HepG2 (cell line): ENCODE data around the gene BHLHE23. TPM values are rescaled to one million over a fixed set of nuclear protein-coding genes. Genes with fewer than 3 reads are reported as not detected.

Experiments
- ASH2L ChIP-seq: fragments of 300-600, 200-600 bp; sonication (generic); IDR thresholded peaks from 2 replicates; pipeline ENCODE4 v1.7.0; 2017; ENCODE audit warnings: low read depth, mild to moderate bottlenecking, moderate library complexity, mixed read lengths, low read length; ENCODE audit not compliant: insufficient read length
- ATF1 ChIP-seq: IDR thresholded peaks from 2 replicates; pipeline ENCODE4 v1.6.1; 2016; ENCODE audit warnings: mild to moderate bottlenecking, control low read depth
- ATF7-NPFF ChIP-seq: sonication (generic); formaldehyde crosslinking; IDR thresholded peaks from 2 replicates; pipeline ENCODE4 v1.8.1; 2023; ENCODE audit warnings: mild to moderate bottlenecking, low read depth, missing genetic modification reagents, moderate library complexity
- EP300 ChIP-seq, 3 experiments: sonication (generic) in 1 of 3; formaldehyde crosslinking in 1 of 3; IDR thresholded peaks; 2 replicates each; pipeline versions ENCODE4 v1.5.1 to v1.6.1; 2011 to 2020; ENCODE audit warnings: low read depth in 2 of 3, low read length in 2 of 3, borderline replicate concordance in 1 of 3, improper control_type of control experiment in 1 of 3, mild to moderate bottlenecking in 1 of 3, missing genetic modification reagents in 1 of 3, moderate library complexity in 1 of 3
- FOXJ3 ChIP-seq: sonication (generic); formaldehyde crosslinking; IDR thresholded peaks from 2 replicates; pipeline ENCODE4 v1.4.0; 2020; ENCODE audit warnings: missing genetic modification reagents, mild to moderate bottlenecking, borderline replicate concordance
- GABPA ChIP-seq, 2 experiments: IDR thresholded peaks; 2 replicates each; pipeline ENCODE4 v1.6.1; 2011 to 2016; ENCODE audit warnings: low read depth in 2 of 2, low read length in 1 of 2, missing biosample characterization in 1 of 2, missing genetic modification characterization in 1 of 2
- HINFP ChIP-seq: sonication (generic); formaldehyde crosslinking; IDR thresholded peaks from 2 replicates; pipeline ENCODE4 v1.4.0; 2020; ENCODE audit warnings: low read depth, mild to moderate bottlenecking, missing genetic modification reagents
- NONO ChIP-seq, 2 experiments: fragments of 450-650 bp in 1 of 2; sonication (generic) in 1 of 2; formaldehyde crosslinking in 1 of 2; IDR thresholded peaks in 1 of 2; conservative IDR thresholded peaks in 1 of 2; 2 replicates each; pipeline versions ENCODE4 v1.6.1 to v1.8.0; 2017 to 2022; ENCODE audit warnings: mild to moderate bottlenecking in 1 of 2, missing genetic modification reagents in 1 of 2, moderate library complexity in 1 of 2
- PAXIP1 ChIP-seq: sonication (generic); formaldehyde crosslinking; conservative IDR thresholded peaks from 2 replicates; pipeline ENCODE4 v1.4.0; 2020; ENCODE audit warnings: mild to moderate bottlenecking, missing genetic modification reagents, moderate library complexity
- REPIN1 ChIP-seq: sonication (generic); formaldehyde crosslinking; IDR thresholded peaks from 2 replicates; pipeline ENCODE4 v1.8.0; 2022; ENCODE audit warnings: missing genetic modification reagents, low read depth, mild to moderate bottlenecking, borderline replicate concordance
- RFX5 ChIP-seq: IDR thresholded peaks from 2 replicates; pipeline ENCODE4 v1.6.1; 2011; ENCODE audit warnings: low read depth, low read length, improper control_type of control experiment
- THRA ChIP-seq: sonication (generic); formaldehyde crosslinking; IDR thresholded peaks from 2 replicates; pipeline ENCODE4 v1.4.0; 2020; ENCODE audit warnings: missing genetic modification reagents, borderline replicate concordance
- ZNF280B ChIP-seq: sonication (generic); formaldehyde crosslinking; IDR thresholded peaks from 2 replicates; pipeline ENCODE4 v1.5.0; 2020; ENCODE audit warnings: missing genetic modification reagents, mild to moderate bottlenecking, borderline replicate concordance
- ZNF510 ChIP-seq: sonication (generic); formaldehyde crosslinking; IDR thresholded peaks from 2 replicates; pipeline ENCODE4 v1.4.0; 2020; ENCODE audit warnings: low read depth, mild to moderate bottlenecking, missing genetic modification reagents
- ZNF639 ChIP-seq: conservative IDR thresholded peaks from 2 replicates; pipeline ENCODE4 v1.6.1; 2018; ENCODE audit warnings: missing genetic modification reagents
- ZSCAN20 ChIP-seq: sonication (generic); formaldehyde crosslinking; IDR thresholded peaks from 2 replicates; pipeline ENCODE4 v1.4.0; 2020; ENCODE audit warnings: missing genetic modification reagents, mild to moderate bottlenecking, borderline replicate concordance
- polyA plus RNA-seq, 8 experiments: library from polyadenylated mRNA; depleted of rRNA in 3 of 8; stranded (reverse) in 7 of 8; unstranded in 1 of 8; fragments of >200 nt; fragmentation: Illumina TruSeq in 4 of 8; extraction: Trizol in 4 of 8; gene quantifications; 2 replicates each; pipeline versions ENCODE4 v1.2.1 to v1.2.3, GENCODE V29; 2011 to 2016; ENCODE audit warnings: low read depth in 4 of 8, missing spikeins in 1 of 8, mixed read lengths in 1 of 8; ENCODE audit not compliant: insufficient read depth in 1 of 8
- total RNA-seq, 5 experiments: library from RNA; depleted of rRNA; stranded (reverse); fragments of >200 nt; fragmentation: Illumina TruSeq; extraction: Trizol; gene quantifications; 2 replicates each; pipeline ENCODE4 v1.2.3, GENCODE V29; 2016; ENCODE audit warnings: low read depth in 1 of 5

BHLHE23 gene
- total and polyA plus RNA-seq, 2 of the 13 experiments (the other 11 are each of a cell fraction or from before 2014, with no cell fraction given), result not detected

GRCh38 chr20:62971950-62972844 lies 34.6 kb downstream of the BHLHE23 start (continued):
- TF ChIP-seq HINFP (CRISPR knock-in tag) (no peak), ZNF280B (CRISPR knock-in tag) (peak; percentile 44; the same call in 1 of the 2 replicates), ASH2L (no peak), NONO (IDR thresholded peaks at IDR 0.05) (no peak), NONO (CRISPR knock-in tag; conservative IDR thresholded peaks at IDR 0.05) (peak; percentile 97), ZNF510 (CRISPR knock-in tag) (no peak), ZSCAN20 (no peak), PAXIP1 (CRISPR knock-in tag) (0 out of 2 replicates have a peak, but pooled peaks have one; percentile 33), ZNF639 (CRISPR knock-in tag) (no peak), FOXJ3 (CRISPR knock-in tag) (no peak), GABPA (IDR thresholded peaks at IDR 0.05; ENCODE audit: low read depth, low read length) (no peak), GABPA (CRISPR knock-in tag; IDR thresholded peaks at IDR 0.05; ENCODE audit: low read depth) (no peak), ATF1 (no peak), RFX5 (no peak), REPIN1 (peak; percentile 40; the same call in 1 of the 2 replicates), ATF7-NPFF (peak; percentile 57), EP300 (IDR thresholded peaks at IDR 0.05; ENCODE audit: low read depth in 2 of 2, low read length in 2 of 2) (no peak), EP300 (CRISPR knock-in tag; IDR thresholded peaks at IDR 0.05; ENCODE audit: borderline replicate concordance) (no peak; the same call in 1 of the 2 replicates), THRA (peak; percentile 67; the same call in 1 of the 2 replicates)
